BE2C (cell line): ENCODE measurements around the gene ITGA4.

ENCODE experiments used
- DNase-seq: peaks from one replicate; pipeline ENCODE4 v3.0.0-alpha.2; 2020
- H3K27me3 ChIP-seq: fragments of 250-450 bp; sonication (Bioruptor Pico); 2 replicates; pipeline ENCODE4 v1.5.1; 2020; ENCODE audit warnings: mild to moderate bottlenecking
- H3K36me3 ChIP-seq: fragments of 250-450 bp; sonication (Bioruptor Pico); 2 replicates; pipeline ENCODE4 v1.5.1; 2020; ENCODE audit warnings: mild to moderate bottlenecking
- H3K4me1 ChIP-seq: fragments of 250-450 bp; sonication (Bioruptor Pico); 2 replicates; pipeline ENCODE4 v1.5.1; 2020
- H3K4me3 ChIP-seq: 2 replicates; pipeline ENCODE4 v1.5.1; 2011; ENCODE audit warnings: low read depth, low read length
- H3K9me3 ChIP-seq: fragments of 250-450 bp; sonication (Bioruptor Pico); 2 replicates; pipeline ENCODE4 v1.5.1; 2020
- CTCF ChIP-seq: IDR thresholded peaks from 2 replicates; pipeline ENCODE4 v1.5.1; 2012; ENCODE audit warnings: mild to moderate bottlenecking, low read depth, low read length

ITGA4 gene

GRCh38 chr2:181563101-181563692 lies 106.0 kb downstream of the ITGA4 start:
- Histone ChIP-seq H3K9me3 (no peaks in the 10 kb centered on the region), H3K36me3 (no peaks in the 10 kb centered on the region), H3K4me1 (no peaks in the 10 kb centered on the region), H3K4me3 (no peak overlapping the region), H3K27me3 (no peaks in the 10 kb centered on the region)
- no peak for TF ChIP-seq CTCF
- DNase-seq = no peak

DNA sequence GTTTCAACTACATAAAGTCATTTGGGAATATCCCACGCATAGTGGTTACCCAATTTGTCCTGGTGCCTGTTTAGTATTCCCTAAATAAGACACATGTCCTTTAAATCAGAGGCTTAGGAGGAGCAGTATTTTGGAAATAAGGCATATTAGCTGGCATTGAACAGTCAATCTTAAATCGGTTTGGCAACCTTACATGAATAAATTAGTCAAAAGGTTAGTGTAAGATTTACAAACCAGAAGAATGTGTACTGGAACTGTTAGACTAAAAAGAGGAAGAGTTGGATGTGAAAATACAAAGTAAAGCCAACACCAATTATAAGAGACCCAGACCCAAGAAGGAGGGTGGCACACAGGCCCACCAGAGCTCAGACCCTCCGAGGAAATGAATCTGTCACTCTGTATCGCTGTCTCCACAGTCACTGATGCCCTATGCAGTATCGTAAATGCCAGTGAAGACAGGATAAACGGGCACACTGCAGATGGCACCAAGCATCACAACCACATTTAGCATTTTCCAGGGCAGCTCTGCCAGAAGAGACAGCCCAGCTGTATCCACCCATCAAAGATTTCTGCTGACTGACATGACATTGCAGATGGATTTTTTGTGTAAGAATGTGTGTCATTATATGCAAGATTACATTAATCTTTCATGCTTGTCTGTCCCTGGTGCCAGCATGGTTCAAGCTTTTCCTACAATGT lies 109.3 kb downstream of the ITGA4 start:
- Histone ChIP-seq H3K36me3 (no peaks in the 10 kb centered on the region), H3K4me1 (no peaks in the 10 kb centered on the region), H3K4me3 (no peak overlapping the region), H3K27me3 (no peaks in the 10 kb centered on the region), H3K9me3 (no peaks in the 10 kb centered on the region)
- no peak for DNase-seq
- no peak for TF ChIP-seq CTCF

DNA sequence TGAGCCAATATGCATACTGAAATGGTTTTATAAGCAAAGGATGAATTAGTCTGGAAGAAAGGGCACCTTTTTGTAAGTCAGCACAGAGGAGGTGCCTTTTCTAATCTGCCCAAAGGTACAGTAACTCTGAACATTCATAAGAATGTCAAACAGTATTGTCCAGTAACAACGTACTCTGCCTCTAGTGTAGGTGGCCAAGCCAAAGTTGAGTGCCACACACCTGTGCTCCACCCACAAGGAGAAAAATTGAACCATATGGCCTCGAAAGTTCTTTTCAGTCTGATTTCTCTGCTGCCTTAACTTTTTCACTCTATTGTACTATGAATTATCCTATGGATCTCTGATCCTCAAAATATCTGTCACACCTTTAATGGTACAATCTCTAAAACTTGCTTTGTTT lies 112.9 kb downstream of the ITGA4 start:
- H3K4me3 ChIP-seq = no peak overlapping the region
- no peaks in the 10 kb centered on the region for H3K4me1 ChIP-seq
- H3K27me3 ChIP-seq = no peaks in the 10 kb centered on the region
- DNase-seq = no peak
- no peak for TF ChIP-seq CTCF
- no peaks in the 10 kb centered on the region for H3K9me3 ChIP-seq
- no peaks in the 10 kb centered on the region for H3K36me3 ChIP-seq

DNA sequence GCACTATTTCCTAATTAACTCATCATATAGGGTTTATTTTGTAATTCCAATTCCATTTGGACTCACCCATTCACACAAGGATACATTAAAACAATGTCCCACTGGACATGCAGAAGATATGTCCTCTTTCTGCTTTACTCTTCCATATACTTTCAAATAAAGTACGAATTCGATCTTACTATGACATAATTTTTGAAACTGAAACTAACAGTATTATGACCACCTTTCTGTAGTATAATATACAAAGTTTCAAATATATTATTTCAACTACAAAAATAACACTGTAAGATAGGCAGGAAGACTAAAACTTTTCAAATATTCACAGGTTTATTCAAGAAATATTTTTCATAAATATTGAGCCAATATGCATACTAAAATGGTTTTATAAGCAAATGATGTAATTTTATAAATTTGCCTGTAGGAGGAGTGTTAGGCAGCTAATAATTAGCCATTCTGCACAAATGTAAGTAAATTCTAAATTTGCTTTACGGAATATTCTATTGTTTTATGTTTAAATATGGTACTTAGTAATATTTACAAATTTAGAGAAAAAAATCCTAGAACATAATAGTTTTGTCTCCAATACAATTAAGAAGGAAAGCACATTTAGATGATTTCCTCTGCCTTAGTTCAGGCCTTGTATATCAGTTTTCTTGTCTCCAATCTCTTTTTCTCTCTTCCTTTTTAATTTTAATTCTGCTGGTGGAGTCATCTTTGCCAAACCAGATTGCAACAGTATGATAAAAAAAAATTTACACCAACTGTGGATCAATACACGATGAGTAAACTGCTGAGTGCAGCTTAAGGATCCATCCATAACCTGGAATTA lies 113.9 kb downstream of the ITGA4 start:
- Histone ChIP-seq H3K27me3 (no peaks in the 10 kb centered on the region), H3K4me3 (no peak overlapping the region), H3K4me1 (no peaks in the 10 kb centered on the region), H3K9me3 (no peaks in the 10 kb centered on the region), H3K36me3 (no peaks in the 10 kb centered on the region)
- no peak for TF ChIP-seq CTCF
- no peak for DNase-seq

GRCh38 chr2:181573140-181573736 lies 116.1 kb downstream of the ITGA4 start:
- peak; percentile 37 for TF ChIP-seq CTCF
- Histone ChIP-seq H3K27me3 (no peaks in the 10 kb centered on the region), H3K4me3 (no peak overlapping the region), H3K4me1 (no peaks in the 10 kb centered on the region), H3K9me3 (no peaks in the 10 kb centered on the region), H3K36me3 (no peaks in the 10 kb centered on the region)
- no peak for DNase-seq
